Endothelial cell of umbilical vein (primary cell): ENCODE results near the gene MATN1. TPM values are rescaled to one million over a fixed set of nuclear protein-coding genes. Genes with fewer than 3 reads are reported as not detected.

Experiments used
- BruUV-seq: library from RNA; stranded (reverse); fragments of 400-500 nt; replicated peaks from 2 replicates; lab custom pipeline; 2021; lab: Mats Ljungman, UMichigan
- CTCF ChIA-PET: fragments of 300-600, 350-600 bp; sonication (Branson Sonifier 250); formaldehyde crosslinking; loops from one replicate; lab custom pipeline; 2021; ENCODE audit warnings: antibody characterized with exemption, inconsistent platforms; lab: Charles Lee
- POLR2A ChIA-PET: fragments of 300-600, 350-600 bp; sonication (Branson Sonifier 250); formaldehyde crosslinking; loops from one replicate; lab custom pipeline; 2021; ENCODE audit warnings: antibody characterized with exemption, inconsistent platforms; lab: Charles Lee
- DNase-seq: peaks from one replicate; pipeline ENCODE4 v3.0.0-alpha.2; 2011; ENCODE audit warnings: low read depth, low spot score
- FAIRE-seq: peaks from 2 replicates; lab custom pipeline; 2011; peaks lifted over from hg19 to GRCh38; lab: Jason Lieb, UNC
- H2AFZ ChIP-seq: 2 replicates; pipeline ENCODE4 v1.6.0; 2012; ENCODE audit warnings: low read depth, low read length, control low read depth, inconsistent platforms
- H3K27ac ChIP-seq: 2 replicates; pipeline ENCODE4 v1.5.1; 2011; ENCODE audit warnings: low read depth, mild to moderate bottlenecking, control low read depth, low read length, moderate library complexity; ENCODE audit not compliant: insufficient read depth
- H3K27me3 ChIP-seq, 2 experiments: 2 replicates each; pipeline versions ENCODE4 v1.6.0 to v1.6.1; 2011; ENCODE audit warnings: low read length in 2 of 2, mixed read lengths in 1 of 2; ENCODE audit not compliant: control insufficient read depth in 2 of 2, insufficient read depth in 2 of 2
- H3K36me3 ChIP-seq, 2 experiments: 2 replicates in 1 of 2; 3 replicates in 1 of 2; pipeline ENCODE4 v1.5.1; 2011; ENCODE audit warnings: low read length in 2 of 2, mild to moderate bottlenecking in 1 of 2, moderate library complexity in 1 of 2; ENCODE audit not compliant: control insufficient read depth in 2 of 2, insufficient read depth in 2 of 2; ENCODE audit errors: extremely low read depth in 1 of 2
- H3K4me1 ChIP-seq: 3 replicates; pipeline ENCODE4 v1.5.1; 2011; ENCODE audit warnings: mild to moderate bottlenecking, low read length; ENCODE audit not compliant: control insufficient read depth, insufficient read depth; ENCODE audit errors: extremely low read depth
- H3K4me2 ChIP-seq: 2 replicates; pipeline ENCODE4 v1.6.1; 2011; ENCODE audit warnings: low read length, control low read depth, mixed read lengths; ENCODE audit not compliant: insufficient read depth
- H3K4me3 ChIP-seq, 3 experiments: fragments of 200-600 bp in 1 of 3; sonication (generic), shearing (Covaris generic) in 1 of 3; replicated peaks in 1 of 3; 2 replicates each; pipeline ENCODE4 v1.5.1; 2011 to 2016; ENCODE audit warnings: control low read depth in 3 of 3, low read length in 3 of 3, mild to moderate bottlenecking in 2 of 3, inconsistent platforms in 1 of 3, low read depth in 1 of 3, moderate library complexity in 1 of 3; ENCODE audit not compliant: insufficient read depth in 1 of 3
- H3K79me2 ChIP-seq: 2 replicates; pipeline ENCODE4 v1.6.0; 2012; ENCODE audit warnings: low read length, inconsistent platforms; ENCODE audit not compliant: control insufficient read depth, insufficient read depth
- H3K9ac ChIP-seq: replicated peaks from 2 replicates; pipeline ENCODE3; 2011; ENCODE audit warnings: low read length, control low read depth; ENCODE audit not compliant: insufficient read depth; ENCODE audit errors: extremely low read depth
- H3K9me1 ChIP-seq: replicated peaks from 3 replicates; pipeline ENCODE4 v1.6.0; 2011; ENCODE audit warnings: mild to moderate bottlenecking, low read length; ENCODE audit not compliant: control insufficient read depth, insufficient read depth; ENCODE audit errors: extremely low read depth
- H3K9me3 ChIP-seq: replicated peaks from 2 replicates; pipeline ENCODE4 v1.5.1; 2012; ENCODE audit warnings: low read length, inconsistent platforms; ENCODE audit not compliant: control insufficient read depth, insufficient read depth
- H4K20me1 ChIP-seq: replicated peaks from 2 replicates; pipeline ENCODE3; 2011; ENCODE audit warnings: mild to moderate bottlenecking, low read length; ENCODE audit not compliant: control insufficient read depth, insufficient read depth; ENCODE audit errors: extremely low read depth
- CTCF ChIP-seq, 2 donors: IDR thresholded peaks; 1 replicate in 1 of 2; 2 replicates in 1 of 2; pipeline ENCODE4 v1.5.1; 2011; ENCODE audit warnings: low read length in 2 of 2, mild to moderate bottlenecking in 2 of 2, moderate library complexity in 2 of 2, control low read depth in 1 of 2, inconsistent platforms in 1 of 2, low read depth in 1 of 2; ENCODE audit not compliant: insufficient read depth in 1 of 2; ENCODE audit errors: extremely low read depth in 1 of 2
- EZH2 ChIP-seq: IDR thresholded peaks from 2 replicates; pipeline ENCODE4 v1.6.1; 2012; ENCODE audit warnings: borderline replicate concordance, low read depth, mild to moderate bottlenecking, moderate library complexity, low read length, inconsistent platforms; ENCODE audit not compliant: severe bottlenecking
- FOS ChIP-seq: IDR thresholded peaks from 2 replicates; pipeline ENCODE4 v1.6.1; 2011; ENCODE audit warnings: mild to moderate bottlenecking, low read length, moderate library complexity, borderline replicate concordance; ENCODE audit not compliant: insufficient read depth
- GATA2 ChIP-seq: IDR thresholded peaks from 2 replicates; pipeline ENCODE4 v1.7.0; 2011; ENCODE audit warnings: low read depth, mild to moderate bottlenecking, moderate library complexity, mixed read lengths, low read length; ENCODE audit not compliant: insufficient read length, insufficient read depth
- JUN ChIP-seq: IDR thresholded peaks from 2 replicates; pipeline ENCODE4 v1.6.1; 2011; ENCODE audit warnings: borderline replicate concordance, low read depth; ENCODE audit not compliant: insufficient read length, insufficient read depth
- MAX ChIP-seq: IDR thresholded peaks from 2 replicates; pipeline ENCODE4 v1.6.1; 2011; ENCODE audit not compliant: insufficient read depth, insufficient read length
- MYC ChIP-seq: IDR thresholded peaks from one replicate; pipeline ENCODE4 v1.6.1; 2011; ENCODE audit warnings: mild to moderate bottlenecking, low read depth, low read length
- POLR2A ChIP-seq: IDR thresholded peaks from 2 replicates; pipeline ENCODE4 v1.6.1; 2012; ENCODE audit warnings: low read depth, mild to moderate bottlenecking, control low read depth, low read length
- POLR2AphosphoS5 ChIP-seq: IDR thresholded peaks from 2 replicates; pipeline ENCODE4 v1.6.1; 2012; ENCODE audit warnings: low read depth, mild to moderate bottlenecking, control low read depth, low read length, moderate library complexity; ENCODE audit not compliant: insufficient read depth
- dilution Hi-C: fragments of 300-500 bp; cut with MboI; formaldehyde crosslinking; loops from one replicate; pipeline ENCODE4 v1.15.0; 2019; ENCODE audit warnings: low sequenced_read_pairs; ENCODE audit not compliant: extremely low pct_ligation_motif_present
- intact Hi-C: fragments of 100-400 bp; cut with micrococcal nuclease; formaldehyde crosslinking; loops from one replicate; pipeline ENCODE4 v1.10.0; 2022
- polyA plus RNA-seq, 4 experiments: library from polyadenylated mRNA; depleted of rRNA in 3 of 4; stranded (reverse) in 3 of 4; unstranded in 1 of 4; fragments of >200 nt; gene quantifications; 2 replicates each; pipeline versions ENCODE4 v1.2.1 to v1.2.3, GENCODE V29; 2011 to 2012; ENCODE audit warnings: missing spikeins in 1 of 4
- total RNA-seq: library from RNA; stranded (reverse); gene quantifications from 2 replicates; pipeline ENCODE4 v1.2.3, GENCODE V29; 2021

Gene MATN1
- total and polyA plus RNA-seq, 2 donors (not counting 3 experiments of a cell fraction or from before 2014, with no cell fraction given) = 0.29 to 0.36 TPM

- Histone ChIP-seq H3K27me3 (no peaks in the 10 kb centered on the region), H2AFZ (peak overlapping the region; percentile 73), H3K4me3 (peak overlapping the region; percentile 27 to 77 (median 51)), H3K9ac (peak overlapping the region; percentile 76), H3K9me1 (no peaks in the 10 kb centered on the region), H3K79me2 (peaks cover 30% of the 10 kb centered on the region), H3K27ac (peak overlapping the region; percentile 95), H3K4me1 (peaks cover 31% of the 10 kb centered on the region), H3K36me3 (no peaks in the 10 kb centered on the region), H3K4me2 (peak overlapping the region; percentile 93), H3K9me3 (no peaks in the 10 kb centered on the region), H4K20me1 (no peaks in the 10 kb centered on the region)
- intact Hi-C loops (loop anchor here (1.0 kb wide), 2 partner anchors 11 to 38 kb away; no protein-coding TSS in a partner anchor), dilution Hi-C loops (no loop called here)
- CTCF ChIA-PET = interaction anchor here (0.7 to 3.8 kb wide), 8 partner anchors 11 to 154 kb away, joined by 3 to 38 read pairs (median 4); no protein-coding TSS in a partner anchor
- DNase-seq (peak; percentile 49), FAIRE-seq (peak; percentile 88)
- BruUV-seq = TSS peak; percentile 88
- TF ChIP-seq MYC (no peak), FOS (peak; percentile 82)
- POLR2A ChIA-PET = no interaction called here
Observed at GRCh38 chr1:30756545-30757351, 33.4 kb upstream of the MATN1 start.

- H3K27ac ChIP-seq = peak overlapping the region; percentile 95
- POLR2A ChIA-PET = no interaction called here
Observed at GRCh38 chr1:30756206-30756544, 32.8 kb upstream of the MATN1 start.

More at GRCh38 chr1:30756206-30756544, 32.8 kb upstream of the MATN1 start:
- Histone ChIP-seq H3K27me3 (no peaks in the 10 kb centered on the region), H3K79me2 (peaks cover 30% of the 10 kb centered on the region), H4K20me1 (no peaks in the 10 kb centered on the region), H3K4me2 (peak overlapping the region; percentile 93), H3K9ac (no peak overlapping the region), H3K4me1 (peaks cover 31% of the 10 kb centered on the region), H3K9me3 (no peaks in the 10 kb centered on the region), H2AFZ (no peak overlapping the region), H3K4me3 (peak overlapping the region in 1 of 3 experiments; percentile 25), H3K9me1 (no peaks in the 10 kb centered on the region), H3K36me3 (no peaks in the 10 kb centered on the region)
- TF ChIP-seq CTCF (IDR thresholded peaks at IDR 0.05; ENCODE audit: extremely low read depth in 1 of 2, insufficient read depth in 1 of 2, low read depth in 1 of 2, low read length in 2 of 2) (no peak), MYC (no peak), JUN (no peak), GATA2 (no peak), EZH2 (no peak), FOS (no peak), POLR2AphosphoS5 (no peak), MAX (no peak), POLR2A (no peak)
- intact Hi-C loops = loop anchor here (1.0 kb wide), 2 partner anchors 11 to 38 kb away; no protein-coding TSS in a partner anchor
- BruUV-seq = no TSS peak
- dilution Hi-C loops = no loop called here
- DNase-seq (no peak), FAIRE-seq (no peak)
- CTCF ChIA-PET = interaction anchor here (1.0 to 3.8 kb wide), 5 partner anchors 13 to 38 kb away, joined by 3 to 38 read pairs (median 7); no protein-coding TSS in a partner anchor
